ENCODE data around the gene LMX1A. TPM values are rescaled to one million over a fixed set of nuclear protein-coding genes. Genes with fewer than 3 reads are reported as not detected.

LMX1A gene
- total and polyA plus RNA-seq, 7 donors, result 0.04 to 1.2 (median 0.46) TPM; not detected in 2

DNA sequence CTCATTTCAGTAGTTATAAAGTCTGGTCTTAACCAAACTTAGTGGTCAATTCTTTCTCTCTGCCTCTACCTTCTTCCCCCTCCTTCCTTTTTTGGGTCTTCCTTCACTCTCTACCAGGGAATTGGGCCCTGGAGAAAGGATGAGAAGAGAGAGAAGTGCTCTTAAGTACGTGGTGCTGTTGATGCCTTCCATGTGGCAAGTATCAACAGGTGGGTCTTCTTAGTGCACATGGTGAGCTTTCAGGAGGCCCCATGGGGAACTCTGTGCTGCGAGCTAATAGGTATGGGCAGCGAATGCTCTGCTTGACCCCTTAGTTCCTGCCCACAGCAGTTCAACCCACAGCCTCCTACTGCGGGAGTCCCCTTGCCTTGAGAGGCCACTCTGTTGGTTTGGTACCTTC is 39.4 kb upstream of the LMX1A start:
- Histone ChIP-seq H3K36me3 (no peaks in the 10 kb centered on the region), H3K27ac (peak overlapping the region in 1 of 4 donors; percentile 6), H3K4me1 (peaks cover 0 to 8% (median 6%) of the 10 kb centered on the region in 4 donors), H3K27me3 (no peaks in the 10 kb centered on the region), H3K9me3 (no peaks in the 10 kb centered on the region), H3K4me3 (no peak overlapping the region)
- TF ChIP-seq EP300 (IDR thresholded peaks at IDR 0.05), result no peak
- TF ChIP-seq, protein P1, sequence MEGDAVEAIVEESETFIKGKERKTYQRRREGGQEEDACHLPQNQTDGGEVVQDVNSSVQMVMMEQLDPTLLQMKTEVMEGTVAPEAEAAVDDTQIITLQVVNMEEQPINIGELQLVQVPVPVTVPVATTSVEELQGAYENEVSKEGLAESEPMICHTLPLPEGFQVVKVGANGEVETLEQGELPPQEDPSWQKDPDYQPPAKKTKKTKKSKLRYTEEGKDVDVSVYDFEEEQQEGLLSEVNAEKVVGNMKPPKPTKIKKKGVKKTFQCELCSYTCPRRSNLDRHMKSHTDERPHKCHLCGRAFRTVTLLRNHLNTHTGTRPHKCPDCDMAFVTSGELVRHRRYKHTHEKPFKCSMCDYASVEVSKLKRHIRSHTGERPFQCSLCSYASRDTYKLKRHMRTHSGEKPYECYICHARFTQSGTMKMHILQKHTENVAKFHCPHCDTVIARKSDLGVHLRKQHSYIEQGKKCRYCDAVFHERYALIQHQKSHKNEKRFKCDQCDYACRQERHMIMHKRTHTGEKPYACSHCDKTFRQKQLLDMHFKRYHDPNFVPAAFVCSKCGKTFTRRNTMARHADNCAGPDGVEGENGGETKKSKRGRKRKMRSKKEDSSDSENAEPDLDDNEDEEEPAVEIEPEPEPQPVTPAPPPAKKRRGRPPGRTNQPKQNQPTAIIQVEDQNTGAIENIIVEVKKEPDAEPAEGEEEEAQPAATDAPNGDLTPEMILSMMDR (IDR thresholded peaks at IDR 0.05), result no peak
- TF ChIP-seq POLR2A (IDR thresholded peaks at IDR 0.05), result no peak
- TF ChIP-seq POLR2AphosphoS5 (IDR thresholded peaks at IDR 0.05), result no peak
- intact Hi-C loops (cut with DNase I), result loop anchor here (10.0 kb wide), 1 partner anchor 369 kb away; the partner anchor contains the start of gene TMCO1
- 87 to 89% methylated on average over 4 of the region's 4 CpGs for WGBS, 2 donors
- no peak for DNase-seq

DNA sequence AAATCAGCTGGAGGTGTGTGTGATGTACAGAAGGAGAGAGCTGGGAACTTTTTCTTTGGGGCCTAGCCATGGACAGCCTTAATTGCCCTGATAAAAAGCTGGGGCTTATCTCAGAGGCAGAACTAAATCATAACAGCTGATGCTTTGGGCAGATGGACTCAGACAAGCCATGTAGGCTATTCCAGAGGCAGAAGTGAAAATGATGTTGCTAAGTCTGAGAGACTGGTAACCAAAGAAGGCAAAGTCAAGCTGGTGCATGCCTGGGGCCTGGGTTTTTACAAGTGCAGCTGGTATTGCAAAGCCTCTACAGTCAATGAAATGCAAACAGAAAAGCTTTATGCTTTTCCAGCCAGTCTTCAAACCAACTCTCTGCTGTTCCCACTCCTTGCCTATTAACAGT is 39.0 kb upstream of the LMX1A start:
- Histone ChIP-seq H3K27me3 (no peaks in the 10 kb centered on the region), H3K9me3 (no peaks in the 10 kb centered on the region), H3K36me3 (no peaks in the 10 kb centered on the region), H3K4me1 (peaks cover 0 to 8% (median 6%) of the 10 kb centered on the region in 4 donors), H3K27ac (peak overlapping the region in 1 of 4 donors; percentile 6), H3K4me3 (no peak overlapping the region)
- intact Hi-C loops (cut with DNase I), result loop anchor here (10.0 kb wide), 1 partner anchor 369 kb away; the partner anchor contains the start of gene TMCO1
- no peak for DNase-seq
- TF ChIP-seq POLR2A (IDR thresholded peaks at IDR 0.05), result no peak
- TF ChIP-seq, protein P1 (IDR thresholded peaks at IDR 0.05), result no peak
- no peak for TF ChIP-seq POLR2AphosphoS5 (IDR thresholded peaks at IDR 0.05)
- TF ChIP-seq EP300 (IDR thresholded peaks at IDR 0.05), result no peak

DNA sequence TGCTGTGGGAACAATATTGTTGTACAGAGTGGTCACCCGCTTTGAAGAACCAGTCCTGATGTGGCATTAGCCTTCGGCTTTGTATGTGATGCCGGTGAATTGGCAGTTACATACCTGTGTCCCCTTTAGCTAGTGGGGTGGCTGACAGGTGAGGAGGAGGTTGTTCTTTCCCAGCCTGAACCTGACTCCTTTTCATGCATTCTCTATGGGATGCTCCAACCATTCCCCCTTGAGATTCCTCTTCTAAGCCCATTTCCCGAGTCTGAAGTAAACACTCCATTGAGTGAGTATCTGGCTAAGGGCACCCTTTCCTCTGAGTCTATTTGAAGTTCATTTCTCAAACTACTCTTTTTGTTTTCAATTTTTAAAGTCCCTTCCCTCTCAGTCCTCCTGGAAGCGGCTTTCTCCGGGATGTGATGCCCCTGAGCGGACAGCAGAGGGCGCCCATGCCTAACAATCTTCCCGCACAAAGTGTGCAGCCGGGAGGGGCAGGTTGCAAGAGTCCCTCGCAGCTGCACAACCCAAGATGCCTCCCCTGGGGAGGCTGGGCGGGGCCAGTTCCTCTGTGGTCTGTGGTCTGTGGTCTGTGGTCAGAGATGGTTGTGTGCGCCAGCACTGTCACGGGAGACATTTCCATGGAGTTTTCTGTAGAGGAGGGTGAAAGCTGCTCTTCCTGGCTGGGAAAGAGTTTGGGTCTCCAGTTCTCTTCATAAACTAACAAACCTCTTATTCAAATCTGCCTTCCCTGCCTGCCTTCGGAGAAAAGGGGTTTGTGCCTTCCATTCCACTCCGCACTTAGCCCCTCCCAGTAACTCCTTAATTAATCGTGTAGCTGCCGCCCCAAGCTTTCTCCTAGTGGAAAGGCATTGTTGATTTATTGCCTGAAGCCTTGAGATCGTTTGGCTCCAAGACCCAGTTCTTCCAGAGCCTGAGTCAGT is 36.4 kb upstream of the LMX1A start:
- H3K36me3 ChIP-seq, result no peaks in the 10 kb centered on the region
- H3K4me3 ChIP-seq, result peak overlapping the region in 3 of 4 donors; percentile 5 to 24 (median 23)
- intact Hi-C loops (cut with DNase I), result loop anchor here (1.0 to 10.0 kb wide), 3 partner anchors 200 to 519 kb away; partner anchors contain the start of gene TMCO1
- H3K9me3 ChIP-seq, result no peaks in the 10 kb centered on the region
- peaks cover 0 to 8% (median 6%) of the 10 kb centered on the region in 4 donors for H3K4me1 ChIP-seq
- TF ChIP-seq, protein P1 (IDR thresholded peaks at IDR 0.05), result peak; percentile 66 to 95 (median 80)
- TF ChIP-seq POLR2A (IDR thresholded peaks at IDR 0.05), result no peak
- peak; percentile 92 for DNase-seq
- 16 to 22% methylated on average over 19 of the region's 19 CpGs for WGBS, 2 donors
- no peaks in the 10 kb centered on the region for H3K27me3 ChIP-seq
- H3K27ac ChIP-seq, result peak overlapping the region in 1 of 4 donors; percentile 47

DNA sequence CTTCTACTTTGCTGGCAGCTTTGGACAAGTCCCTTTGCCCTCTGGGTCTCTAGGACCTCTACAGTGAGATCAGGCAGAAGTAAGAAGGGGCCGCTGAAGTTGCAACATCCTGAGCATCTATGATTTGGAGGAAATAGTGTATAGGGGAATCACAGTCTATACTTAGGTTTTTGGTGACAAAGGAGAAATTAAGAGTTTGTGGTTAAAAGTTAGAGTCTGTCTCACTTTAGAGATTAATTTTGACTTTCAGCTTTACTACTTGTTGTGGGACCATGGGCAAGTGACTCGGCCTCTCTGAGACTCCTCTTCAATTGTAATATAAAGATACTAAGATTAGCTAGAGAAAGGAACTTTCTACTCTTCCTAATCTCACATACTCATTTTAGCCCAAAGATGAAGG is 33.1 kb upstream of the LMX1A start:
- Histone ChIP-seq H3K27me3 (no peaks in the 10 kb centered on the region), H3K9me3 (no peaks in the 10 kb centered on the region), H3K27ac (no peak overlapping the region), H3K4me3 (no peak overlapping the region), H3K4me1 (peaks cover 0 to 8% (median 6%) of the 10 kb centered on the region in 4 donors), H3K36me3 (no peaks in the 10 kb centered on the region)
- WGBS, 2 donors, result 74 to 80% methylated on average over 2 of the region's 2 CpGs
- intact Hi-C loops (cut with DNase I), result loop anchor here (5.0 to 10.0 kb wide), 2 partner anchors 375 to 523 kb away; partner anchors contain the start of gene TMCO1
- no peak for DNase-seq
- TF ChIP-seq EP300 (IDR thresholded peaks at IDR 0.05) (no peak), POLR2AphosphoS5 (IDR thresholded peaks at IDR 0.05) (no peak), POLR2A (IDR thresholded peaks at IDR 0.05) (no peak)
- TF ChIP-seq, protein P1 (IDR thresholded peaks at IDR 0.05), result no peak

All from sigmoid colon (tissue), 7 donors.